ENCODE measurements around the gene STAC.

DNA sequence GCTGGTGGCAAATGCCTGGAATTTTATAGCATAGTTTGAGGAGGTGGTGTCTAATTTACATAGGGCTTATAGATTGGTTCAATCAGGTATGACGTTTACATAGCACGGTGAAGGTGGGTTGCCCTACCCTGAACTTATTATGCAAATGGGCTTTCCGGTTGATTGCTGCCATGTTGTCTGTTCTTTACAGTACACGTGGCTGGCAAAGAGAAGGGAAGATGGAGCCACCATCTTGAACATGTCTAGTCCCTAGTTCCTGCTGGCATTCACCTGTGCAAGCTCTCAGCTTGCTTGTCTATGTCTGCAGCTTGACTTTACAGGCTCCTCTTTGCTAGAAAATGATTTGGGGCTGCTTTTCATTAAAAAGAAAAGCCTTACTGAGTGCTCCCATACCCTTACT lies 14.0 kb upstream of the STAC start:
- TF ChIP-seq, protein P1, sequence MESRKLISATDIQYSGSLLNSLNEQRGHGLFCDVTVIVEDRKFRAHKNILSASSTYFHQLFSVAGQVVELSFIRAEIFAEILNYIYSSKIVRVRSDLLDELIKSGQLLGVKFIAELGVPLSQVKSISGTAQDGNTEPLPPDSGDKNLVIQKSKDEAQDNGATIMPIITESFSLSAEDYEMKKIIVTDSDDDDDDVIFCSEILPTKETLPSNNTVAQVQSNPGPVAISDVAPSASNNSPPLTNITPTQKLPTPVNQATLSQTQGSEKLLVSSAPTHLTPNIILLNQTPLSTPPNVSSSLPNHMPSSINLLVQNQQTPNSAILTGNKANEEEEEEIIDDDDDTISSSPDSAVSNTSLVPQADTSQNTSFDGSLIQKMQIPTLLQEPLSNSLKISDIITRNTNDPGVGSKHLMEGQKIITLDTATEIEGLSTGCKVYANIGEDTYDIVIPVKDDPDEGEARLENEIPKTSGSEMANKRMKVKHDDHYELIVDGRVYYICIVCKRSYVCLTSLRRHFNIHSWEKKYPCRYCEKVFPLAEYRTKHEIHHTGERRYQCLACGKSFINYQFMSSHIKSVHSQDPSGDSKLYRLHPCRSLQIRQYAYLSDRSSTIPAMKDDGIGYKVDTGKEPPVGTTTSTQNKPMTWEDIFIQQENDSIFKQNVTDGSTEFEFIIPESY (IDR thresholded peaks at IDR 0.05), result no peak
- TF ChIP-seq, protein P2, sequence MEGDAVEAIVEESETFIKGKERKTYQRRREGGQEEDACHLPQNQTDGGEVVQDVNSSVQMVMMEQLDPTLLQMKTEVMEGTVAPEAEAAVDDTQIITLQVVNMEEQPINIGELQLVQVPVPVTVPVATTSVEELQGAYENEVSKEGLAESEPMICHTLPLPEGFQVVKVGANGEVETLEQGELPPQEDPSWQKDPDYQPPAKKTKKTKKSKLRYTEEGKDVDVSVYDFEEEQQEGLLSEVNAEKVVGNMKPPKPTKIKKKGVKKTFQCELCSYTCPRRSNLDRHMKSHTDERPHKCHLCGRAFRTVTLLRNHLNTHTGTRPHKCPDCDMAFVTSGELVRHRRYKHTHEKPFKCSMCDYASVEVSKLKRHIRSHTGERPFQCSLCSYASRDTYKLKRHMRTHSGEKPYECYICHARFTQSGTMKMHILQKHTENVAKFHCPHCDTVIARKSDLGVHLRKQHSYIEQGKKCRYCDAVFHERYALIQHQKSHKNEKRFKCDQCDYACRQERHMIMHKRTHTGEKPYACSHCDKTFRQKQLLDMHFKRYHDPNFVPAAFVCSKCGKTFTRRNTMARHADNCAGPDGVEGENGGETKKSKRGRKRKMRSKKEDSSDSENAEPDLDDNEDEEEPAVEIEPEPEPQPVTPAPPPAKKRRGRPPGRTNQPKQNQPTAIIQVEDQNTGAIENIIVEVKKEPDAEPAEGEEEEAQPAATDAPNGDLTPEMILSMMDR (IDR thresholded peaks at IDR 0.05; ENCODE audit: low read depth, low read length, missing input control), result no peak
- no peak for TF ChIP-seq YY1 (IDR thresholded peaks at IDR 0.05)
- TF ChIP-seq REST (IDR thresholded peaks at IDR 0.05), result no peak
- no peak for TF ChIP-seq RAD21 (IDR thresholded peaks at IDR 0.05)
- TF ChIP-seq ATF3 (IDR thresholded peaks at IDR 0.05), result no peak
- no peak for TF ChIP-seq HNF4G (IDR thresholded peaks at IDR 0.05)
- no peak for TF ChIP-seq GABPA (IDR thresholded peaks at IDR 0.05 in 1 of 2, conservative IDR thresholded peaks at IDR 0.05 in 1 of 2)
- TF ChIP-seq JUND (IDR thresholded peaks at IDR 0.05), result no peak
- TF ChIP-seq SP1 (IDR thresholded peaks at IDR 0.05), result no peak
- TF ChIP-seq, protein P3, sequence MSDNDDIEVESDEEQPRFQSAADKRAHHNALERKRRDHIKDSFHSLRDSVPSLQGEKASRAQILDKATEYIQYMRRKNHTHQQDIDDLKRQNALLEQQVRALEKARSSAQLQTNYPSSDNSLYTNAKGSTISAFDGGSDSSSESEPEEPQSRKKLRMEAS (IDR thresholded peaks at IDR 0.05), result no peak
- TF ChIP-seq RXRA (IDR thresholded peaks at IDR 0.05), result no peak
- TF ChIP-seq EGR1 (IDR thresholded peaks at IDR 0.05; ENCODE audit: low read depth in 2 of 2), result no peak
- TF ChIP-seq TAF1 (conservative IDR thresholded peaks at IDR 0.05), result no peak
